Bronchial epithelial cell (primary cell): ENCODE results near the gene PNCK. TPM values are rescaled to one million over a fixed set of nuclear protein-coding genes. Genes with fewer than 3 reads are reported as not detected.
A peak's percentile ranks its signal among the peaks of the same experiment; 100 is the strongest.

Experiments used
- DNase-seq: peaks from one replicate; pipeline ENCODE4 v3.0.0-alpha.2; 2010; ENCODE audit warnings: low read depth
- FAIRE-seq: peaks from 2 replicates; lab custom pipeline; 2011; peaks lifted over from hg19 to GRCh38; lab: Jason Lieb, UNC
- H3K27me3 ChIP-seq: 2 replicates; pipeline ENCODE4 v1.5.1; 2011; ENCODE audit warnings: low read length; ENCODE audit not compliant: control insufficient read depth, insufficient read depth
- H3K36me3 ChIP-seq: 2 replicates; pipeline ENCODE4 v1.5.1; 2011; ENCODE audit warnings: low read length; ENCODE audit not compliant: control insufficient read depth, insufficient read depth
- H3K4me3 ChIP-seq: 2 replicates; pipeline ENCODE4 v1.5.1; 2011; ENCODE audit warnings: mild to moderate bottlenecking, low read depth, low read length, control low read depth
- CTCF ChIP-seq: IDR thresholded peaks from 2 replicates; pipeline ENCODE4 v1.5.1; 2011; ENCODE audit warnings: mild to moderate bottlenecking, moderate library complexity, low read length, control low read depth, inconsistent platforms; ENCODE audit not compliant: insufficient read depth, severe bottlenecking
- total RNA-seq: library from RNA; depleted of rRNA; stranded (reverse); fragments of >200 nt; gene quantifications from 2 replicates; pipeline ENCODE4 v1.2.1, GENCODE V29; 2014

The PNCK gene
- total RNA-seq, 1 donor from 2014 or later = 2.1 TPM

GRCh38 chrX:153714256-153714655 lies 40.6 kb upstream of the PNCK start:
- no peak for TF ChIP-seq CTCF
- Histone ChIP-seq H3K27me3 (no peaks in the 10 kb centered on the region), H3K36me3 (peaks cover 12% of the 10 kb centered on the region), H3K4me3 (no peak overlapping the region)
- FAIRE-seq (no peak), DNase-seq (no peak)

- peaks cover 5% of the 10 kb centered on the region for H3K36me3 ChIP-seq
- H3K4me3 ChIP-seq = no peak overlapping the region
- H3K27me3 ChIP-seq = no peaks in the 10 kb centered on the region
- no peak for DNase-seq
- no peak for FAIRE-seq
- TF ChIP-seq CTCF = no peak
These were observed 36.4 kb upstream of the PNCK start for GRCh38 chrX:153709726-153710674.

GRCh38 chrX:153708415-153708814 lies 34.8 kb upstream of the PNCK start:
- FAIRE-seq = no peak
- TF ChIP-seq CTCF = peak; percentile 66
- Histone ChIP-seq H3K27me3 (no peaks in the 10 kb centered on the region), H3K4me3 (no peak overlapping the region), H3K36me3 (peaks cover 2% of the 10 kb centered on the region)
- DNase-seq = peak; percentile 87

- no peak overlapping the region for H3K4me3 ChIP-seq
- DNase-seq = no peak
- H3K36me3 ChIP-seq = peaks cover 4% of the 10 kb centered on the region
- TF ChIP-seq CTCF = no peak
- no peaks in the 10 kb centered on the region for H3K27me3 ChIP-seq
- FAIRE-seq = no peak
These were observed 33.8 kb upstream of the PNCK start for GRCh38 chrX:153707406-153707805.

- FAIRE-seq (no peak), DNase-seq (no peak)
- Histone ChIP-seq H3K27me3 (no peaks in the 10 kb centered on the region), H3K4me3 (no peak overlapping the region), H3K36me3 (peaks cover 6% of the 10 kb centered on the region)
- TF ChIP-seq CTCF = no peak
These were observed 33.2 kb upstream of the PNCK start for GRCh38 chrX:153706799-153707198.
